Stimulated activated CD8-positive, alpha-beta memory T cell treated with anti-CD3 and anti-CD28 coated beads, Interleukin-12 subunit alpha, Interleukin-12 subunit beta, amount 100 ng/mL, for 24 hours (primary cell): ENCODE measurements around the gene VAT1.
"Not testable (repeated sequence)": the region's sequence is repeated elsewhere in the genome, so short reads cannot be mapped to it uniquely, and the experiment has no call there.

Experiments used
- DNase-seq: peaks from one replicate; pipeline ENCODE4 v3.0.0-alpha.2; 2020; ENCODE audit errors: extremely low read depth

Gene VAT1

GRCh38 chr17:42973323-42973722 lies 48.9 kb downstream of the VAT1 start:
- DNase-seq: not testable (repeated sequence)

- no peak for DNase-seq
Observed at GRCh38 chr17:42971589-42971988, 50.6 kb downstream of the VAT1 start.

DNA sequence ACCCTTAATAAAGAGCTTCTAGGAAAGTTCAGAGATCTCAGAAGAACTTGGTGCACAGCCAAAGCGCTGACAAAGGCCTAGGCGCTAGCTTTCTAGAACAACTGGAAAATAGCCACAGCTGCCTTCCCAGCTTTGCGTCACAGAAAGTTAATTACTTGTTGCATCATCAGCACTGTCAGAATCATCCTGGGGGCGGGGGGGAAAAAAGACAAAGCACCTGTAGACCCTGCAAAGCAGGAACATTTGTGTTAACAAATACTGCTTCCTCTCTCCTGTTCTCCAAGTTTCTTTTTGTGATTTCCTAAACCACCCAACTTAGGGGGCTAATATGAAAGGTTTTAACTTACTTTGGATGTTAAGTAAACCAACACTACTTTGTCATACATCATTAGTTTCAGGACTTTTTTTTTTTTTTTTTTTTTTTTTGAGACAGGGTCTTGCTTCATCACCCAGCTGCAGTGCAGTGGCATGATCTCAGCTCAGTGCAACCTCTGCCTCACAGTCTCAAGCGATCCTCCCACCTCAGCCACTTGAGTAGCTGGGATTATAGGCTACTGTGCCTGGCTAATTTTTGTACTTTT lies 53.1 kb downstream of the VAT1 start:
- no peak for DNase-seq

DNA sequence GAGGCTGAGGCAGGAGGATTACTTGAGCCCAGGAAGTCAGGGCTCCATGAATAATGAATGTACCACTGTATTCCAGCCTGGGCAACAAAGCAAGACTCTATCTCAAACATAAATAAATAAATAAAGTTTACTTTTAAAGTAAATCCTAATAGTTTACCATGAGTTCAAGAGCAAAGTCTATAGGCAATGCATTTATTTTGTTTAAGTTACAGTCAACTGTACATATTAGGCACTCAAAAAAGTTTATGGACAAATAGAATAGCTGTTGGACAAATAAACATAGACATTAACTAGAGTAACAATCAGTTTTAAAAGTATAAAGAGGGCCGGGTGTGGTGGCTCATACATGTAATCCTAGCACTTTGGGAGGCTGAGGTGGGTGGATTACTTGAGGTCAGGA lies 54.3 kb downstream of the VAT1 start:
- no peak for DNase-seq
